Neutrophil (primary cell): Measurements from ENCODE around the gene CD8B2.
"Not testable (repeated sequence)": the region's sequence is repeated elsewhere in the genome, so short reads cannot be mapped to it uniquely, and the experiment has no call there.

ENCODE experiments used
- H3K27ac ChIP-seq: fragments of 200-600 bp; sonication (generic); 2 replicates; pipeline ENCODE4 v1.5.1; 2016; ENCODE audit warnings: mild to moderate bottlenecking, moderate library complexity
- H3K27me3 ChIP-seq: fragments of 200-600 bp; sonication (generic); 2 replicates; pipeline ENCODE4 v1.6.0; 2016; ENCODE audit warnings: mild to moderate bottlenecking
- H3K36me3 ChIP-seq: fragments of 200-600 bp; sonication (generic); 2 replicates; pipeline ENCODE4 v1.5.1; 2017
- H3K4me1 ChIP-seq, 2 experiments: fragments of 200-600 bp in 1 of 2; sonication (generic) in 1 of 2; 1 replicate in 1 of 2; 2 replicates in 1 of 2; pipeline versions ENCODE4 v1.5.1 to v1.6.1; 2013 to 2016; ENCODE audit warnings: low read depth in 1 of 2, low read length in 1 of 2, mild to moderate bottlenecking in 1 of 2, moderate library complexity in 1 of 2; ENCODE audit not compliant: control insufficient read depth in 1 of 2, insufficient read depth in 1 of 2
- H3K4me3 ChIP-seq, 2 experiments: fragments of 200-600 bp in 1 of 2; sonication (generic) in 1 of 2; 1 replicate in 1 of 2; 2 replicates in 1 of 2; pipeline ENCODE4 v1.5.1; 2013 to 2016; ENCODE audit warnings: low read depth in 1 of 2, low read length in 1 of 2, mild to moderate bottlenecking in 1 of 2, moderate library complexity in 1 of 2
- H3K9me3 ChIP-seq: fragments of 200-600 bp; sonication (generic); 2 replicates; pipeline ENCODE4 v1.5.1; 2016

The CD8B2 gene

GRCh38 chr2:106500350-106500749 lies 13.2 kb downstream of the CD8B2 start:
- not testable (repeated sequence) for H3K36me3 ChIP-seq, H3K4me1 ChIP-seq, H3K9me3 ChIP-seq, H3K27me3 ChIP-seq, H3K4me3 ChIP-seq, H3K27ac ChIP-seq

DNA sequence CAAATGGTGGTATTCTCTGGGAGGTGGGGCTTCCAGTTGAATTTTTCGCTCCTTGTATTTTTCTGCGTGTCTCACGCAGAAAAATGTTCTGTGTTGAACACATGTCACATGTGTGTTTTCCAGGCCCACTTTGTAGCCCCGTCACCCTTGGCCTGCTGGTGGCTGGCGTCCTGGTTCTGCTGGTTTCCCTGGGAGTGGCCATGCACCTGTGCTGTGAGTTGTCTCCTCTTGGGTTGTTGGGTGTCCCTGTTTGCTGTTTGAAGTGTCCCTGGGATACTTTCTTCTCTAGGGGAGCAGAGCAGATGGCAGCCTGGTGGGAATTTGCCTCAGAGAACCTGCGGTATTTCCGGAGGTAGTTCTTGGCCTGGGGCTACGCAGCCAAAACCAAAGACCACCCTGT lies 15.2 kb downstream of the CD8B2 start:
- not testable (repeated sequence) for H3K36me3 ChIP-seq, H3K27me3 ChIP-seq, H3K4me3 ChIP-seq, H3K4me1 ChIP-seq, H3K27ac ChIP-seq, H3K9me3 ChIP-seq

DNA sequence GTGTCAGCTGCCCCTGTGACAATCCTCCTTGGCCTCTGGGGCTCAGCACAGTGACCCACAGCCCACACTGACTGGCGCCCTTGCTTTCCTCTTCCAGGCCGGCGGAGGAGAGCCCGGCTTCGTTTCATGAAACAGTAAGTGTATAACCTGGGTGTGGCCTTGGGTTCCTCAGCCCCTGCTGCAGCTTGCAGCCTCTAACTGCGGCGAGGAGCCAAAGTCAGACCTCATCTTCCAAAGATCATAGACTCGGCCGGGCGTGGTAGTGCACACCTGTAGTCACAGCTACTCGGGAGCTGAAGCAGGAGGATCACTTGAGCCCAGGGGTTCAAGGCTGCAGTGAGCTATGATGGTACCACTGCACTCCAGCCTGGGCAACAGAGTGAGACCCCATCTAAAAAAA lies 17.0 kb downstream of the CD8B2 start:
- H3K4me1 ChIP-seq, H3K27ac ChIP-seq, H3K9me3 ChIP-seq, H3K4me3 ChIP-seq, H3K27me3 ChIP-seq, H3K36me3 ChIP-seq: not testable (repeated sequence)

DNA sequence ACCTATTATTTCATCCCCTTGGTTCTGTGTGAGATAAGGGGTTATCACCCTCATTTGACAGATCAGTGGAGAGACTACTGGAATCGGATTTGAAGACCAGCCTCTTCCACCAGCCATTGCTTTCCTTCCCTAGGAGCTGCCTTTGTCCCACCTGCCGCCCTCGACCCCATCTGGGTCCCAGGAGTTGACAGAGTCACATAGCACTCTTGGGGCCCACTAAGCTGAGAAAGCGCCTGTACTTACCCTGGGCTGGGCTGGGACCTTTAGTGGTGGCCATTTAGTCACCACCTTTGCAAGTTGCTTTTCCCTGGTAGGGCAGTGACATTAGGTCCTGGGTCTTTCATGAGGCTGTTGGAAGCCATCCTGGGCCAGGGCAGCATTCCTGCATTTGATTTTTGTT lies 17.6 kb downstream of the CD8B2 start:
- not testable (repeated sequence) for H3K4me1 ChIP-seq, H3K27ac ChIP-seq, H3K9me3 ChIP-seq, H3K4me3 ChIP-seq, H3K27me3 ChIP-seq, H3K36me3 ChIP-seq

DNA sequence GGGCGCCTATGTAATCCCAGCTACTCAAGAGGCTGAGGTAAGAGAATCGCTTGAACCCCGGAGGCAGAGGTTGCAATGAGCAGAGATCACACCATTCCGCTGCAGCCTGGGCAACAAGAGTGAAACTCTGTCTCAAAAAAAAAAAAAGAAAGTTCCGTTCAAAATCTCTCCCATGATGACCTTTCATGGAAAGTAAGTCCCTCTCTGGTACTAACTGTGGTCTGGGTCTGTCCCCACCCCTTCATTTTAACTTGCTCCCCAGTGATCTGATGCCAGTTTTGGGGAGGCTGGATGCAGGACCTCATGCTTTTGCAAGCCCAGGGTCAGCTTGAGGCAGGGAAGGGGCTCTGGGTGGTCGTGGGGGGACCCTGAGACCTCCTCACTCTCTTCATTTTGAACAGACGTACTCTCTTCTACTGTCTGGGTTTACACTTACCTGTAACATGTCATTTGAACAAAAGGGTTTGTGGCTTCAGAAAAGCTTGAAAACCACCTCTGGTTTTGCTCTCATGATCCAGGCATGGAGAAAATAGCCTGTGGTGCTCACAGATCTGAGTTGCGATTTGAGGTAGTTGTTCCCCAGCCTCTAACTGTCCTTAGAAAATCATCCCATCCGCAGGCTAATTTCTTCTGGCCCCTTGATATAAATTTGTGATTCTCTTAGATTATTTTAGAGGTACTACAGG lies 19.0 kb downstream of the CD8B2 start:
- not testable (repeated sequence) for H3K4me1 ChIP-seq, H3K27me3 ChIP-seq, H3K36me3 ChIP-seq

DNA sequence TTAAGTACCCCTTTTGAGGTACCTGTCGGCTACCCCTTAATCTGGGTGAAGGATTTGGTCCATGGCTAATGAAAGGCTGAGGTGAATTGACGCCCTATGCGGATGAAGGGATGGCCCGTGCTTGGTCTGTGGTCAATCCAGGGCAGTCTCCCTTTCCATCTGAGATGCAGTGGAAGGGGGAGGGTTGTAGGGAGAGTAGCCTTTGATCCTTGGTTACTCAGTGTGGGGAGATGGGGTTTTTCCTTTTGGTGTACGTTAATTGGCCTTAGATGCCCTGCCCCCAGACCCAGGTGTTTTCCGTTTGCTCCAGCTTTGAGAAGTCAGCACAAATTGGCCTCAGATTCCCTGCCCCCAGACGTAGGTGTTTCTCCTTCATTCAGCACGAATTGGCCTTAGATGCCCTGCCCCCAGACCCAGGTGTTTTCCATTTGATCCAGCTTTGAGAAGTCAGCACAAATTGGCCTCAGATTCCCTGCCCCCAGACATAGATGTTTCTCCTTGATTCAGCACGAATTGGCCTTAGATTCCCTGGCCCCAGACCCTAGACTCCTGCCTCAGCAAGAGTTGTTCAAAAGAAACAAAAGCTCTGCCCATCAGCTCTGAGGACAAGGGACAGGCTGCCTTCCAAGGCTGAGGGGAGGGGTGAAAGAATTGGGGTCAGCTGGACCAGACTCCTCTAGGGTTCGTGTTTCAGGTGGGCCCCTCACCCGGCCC lies 21.7 kb downstream of the CD8B2 start:
- H3K4me1 ChIP-seq, H3K9me3 ChIP-seq, H3K27me3 ChIP-seq, H3K27ac ChIP-seq, H3K36me3 ChIP-seq, H3K4me3 ChIP-seq: not testable (repeated sequence)

More for the DNA sequence above, 19.0 kb downstream of the CD8B2 start:
- H3K9me3 ChIP-seq, H3K27ac ChIP-seq, H3K4me3 ChIP-seq: not testable (repeated sequence)

GRCh38 chr2:106509374-106509770 lies 22.2 kb downstream of the CD8B2 start:
- not testable (repeated sequence) for H3K4me3 ChIP-seq, H3K9me3 ChIP-seq, H3K27me3 ChIP-seq, H3K36me3 ChIP-seq, H3K4me1 ChIP-seq, H3K27ac ChIP-seq

- H3K9me3 ChIP-seq, H3K4me3 ChIP-seq, H3K4me1 ChIP-seq, H3K36me3 ChIP-seq, H3K27me3 ChIP-seq, H3K27ac ChIP-seq: not testable (repeated sequence)
These were observed 23.6 kb downstream of the CD8B2 start for GRCh38 chr2:106510791-106511190.

GRCh38 chr2:106511476-106511901 lies 24.3 kb downstream of the CD8B2 start:
- not testable (repeated sequence) for H3K27ac ChIP-seq, H3K36me3 ChIP-seq, H3K4me1 ChIP-seq, H3K27me3 ChIP-seq, H3K9me3 ChIP-seq, H3K4me3 ChIP-seq

DNA sequence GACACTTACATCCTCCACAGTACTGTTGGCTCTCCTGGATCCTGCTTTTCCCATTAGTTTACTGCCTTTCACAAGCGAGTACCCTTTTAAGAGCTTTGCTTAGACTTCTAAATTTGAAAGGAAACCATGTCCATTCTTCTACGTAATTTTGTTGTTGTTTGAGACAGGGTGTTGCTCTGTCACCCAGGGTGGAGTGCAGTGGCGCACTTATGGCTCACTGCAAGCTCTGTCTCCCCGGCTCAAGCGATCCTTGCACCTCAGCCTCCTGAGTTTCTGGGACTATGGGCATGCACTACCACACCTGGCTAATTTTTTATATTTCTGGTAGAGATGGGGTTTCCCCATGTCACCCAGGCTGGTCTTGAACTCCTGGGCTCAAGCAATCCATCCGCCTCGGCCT lies 24.8 kb downstream of the CD8B2 start:
- not testable (repeated sequence) for H3K9me3 ChIP-seq, H3K4me3 ChIP-seq, H3K27me3 ChIP-seq, H3K36me3 ChIP-seq, H3K27ac ChIP-seq, H3K4me1 ChIP-seq

DNA sequence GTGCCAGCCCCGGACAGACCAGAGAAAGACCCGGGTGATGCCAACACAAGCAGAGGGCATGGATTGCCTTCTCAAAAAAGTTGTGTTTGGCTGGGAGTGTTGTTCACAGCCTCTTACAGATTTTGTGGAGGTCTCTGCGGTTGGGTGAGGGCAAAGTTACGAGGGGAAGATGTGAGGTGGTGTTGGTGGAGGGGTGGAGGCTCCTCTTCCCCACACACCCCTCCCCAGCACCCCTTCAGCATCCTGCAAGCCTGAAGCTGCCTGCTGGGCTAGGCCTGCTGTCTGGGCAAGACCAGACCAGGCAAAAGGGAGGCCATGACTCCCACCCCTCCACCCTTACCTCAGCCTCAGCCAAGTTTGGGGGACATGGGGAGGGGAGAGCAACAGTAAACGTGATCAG lies 26.2 kb downstream of the CD8B2 start:
- not testable (repeated sequence) for H3K27ac ChIP-seq, H3K4me1 ChIP-seq, H3K36me3 ChIP-seq, H3K27me3 ChIP-seq, H3K9me3 ChIP-seq, H3K4me3 ChIP-seq

- not testable (repeated sequence) for H3K36me3 ChIP-seq, H3K27me3 ChIP-seq, H3K4me1 ChIP-seq, H3K27ac ChIP-seq, H3K9me3 ChIP-seq, H3K4me3 ChIP-seq
These were observed 27.7 kb downstream of the CD8B2 start for GRCh38 chr2:106514827-106515226.
